GM12891 (cell line): ENCODE data around the gene CCDC167.

ENCODE experiments used
- POLR2A ChIP-seq: IDR thresholded peaks from 2 replicates; pipeline ENCODE4 v1.6.1; 2011; ENCODE audit warnings: low read depth, low read length, control low read depth
- POLR2AphosphoS5 ChIP-seq: IDR thresholded peaks from 2 replicates; pipeline ENCODE4 v1.6.1; 2011; ENCODE audit warnings: low read depth, low read length, control low read depth
- TAF1 ChIP-seq: IDR thresholded peaks from 2 replicates; pipeline ENCODE4 v1.6.1; 2011; ENCODE audit warnings: low read depth, low read length, control low read depth

GRCh38 chr6:37547564-37548061, 47.9 kb upstream of the CCDC167 start:
- TF ChIP-seq POLR2A (no peak), TAF1 (no peak), POLR2AphosphoS5 (no peak)
